ENCODE measurements around the gene ZSWIM4.

- TF ChIP-seq POLR2A (IDR thresholded peaks at IDR 0.05), result no peak
- TF ChIP-seq, protein P1, sequence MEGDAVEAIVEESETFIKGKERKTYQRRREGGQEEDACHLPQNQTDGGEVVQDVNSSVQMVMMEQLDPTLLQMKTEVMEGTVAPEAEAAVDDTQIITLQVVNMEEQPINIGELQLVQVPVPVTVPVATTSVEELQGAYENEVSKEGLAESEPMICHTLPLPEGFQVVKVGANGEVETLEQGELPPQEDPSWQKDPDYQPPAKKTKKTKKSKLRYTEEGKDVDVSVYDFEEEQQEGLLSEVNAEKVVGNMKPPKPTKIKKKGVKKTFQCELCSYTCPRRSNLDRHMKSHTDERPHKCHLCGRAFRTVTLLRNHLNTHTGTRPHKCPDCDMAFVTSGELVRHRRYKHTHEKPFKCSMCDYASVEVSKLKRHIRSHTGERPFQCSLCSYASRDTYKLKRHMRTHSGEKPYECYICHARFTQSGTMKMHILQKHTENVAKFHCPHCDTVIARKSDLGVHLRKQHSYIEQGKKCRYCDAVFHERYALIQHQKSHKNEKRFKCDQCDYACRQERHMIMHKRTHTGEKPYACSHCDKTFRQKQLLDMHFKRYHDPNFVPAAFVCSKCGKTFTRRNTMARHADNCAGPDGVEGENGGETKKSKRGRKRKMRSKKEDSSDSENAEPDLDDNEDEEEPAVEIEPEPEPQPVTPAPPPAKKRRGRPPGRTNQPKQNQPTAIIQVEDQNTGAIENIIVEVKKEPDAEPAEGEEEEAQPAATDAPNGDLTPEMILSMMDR (IDR thresholded peaks at IDR 0.05), result no peak
These were observed 17.3 kb downstream of the ZSWIM4 start for GRCh38 chr19:13812544-13812943.
